NT2/D1 (cell line): Measurements from ENCODE around the gene ISOC2.

ENCODE experiments used
- DNase-seq: peaks from one replicate; pipeline ENCODE4 v3.0.0-alpha.2; 2011; ENCODE audit warnings: low read depth, low spot score
- H3K27me3 ChIP-seq: 2 replicates; pipeline ENCODE4 v1.6.0; 2011; ENCODE audit warnings: mild to moderate bottlenecking; ENCODE audit not compliant: insufficient read length, insufficient read depth
- H3K36me3 ChIP-seq: 2 replicates; pipeline ENCODE4 v1.6.1; 2011; ENCODE audit warnings: mild to moderate bottlenecking, low read length, mixed read lengths; ENCODE audit not compliant: insufficient read depth, insufficient read length
- H3K4me1 ChIP-seq: 2 replicates; pipeline ENCODE4 v1.5.1; 2011; ENCODE audit not compliant: insufficient read depth, insufficient read length
- H3K4me3 ChIP-seq: 2 replicates; pipeline ENCODE4 v1.5.1; 2011; ENCODE audit warnings: low read depth; ENCODE audit not compliant: insufficient read length
- H3K9ac ChIP-seq: 2 replicates; pipeline ENCODE4 v1.6.0; 2011; ENCODE audit warnings: low read depth; ENCODE audit not compliant: insufficient read length
- H3K9me3 ChIP-seq: 2 replicates; pipeline ENCODE4 v1.5.1; 2011; ENCODE audit warnings: mild to moderate bottlenecking, low read length; ENCODE audit not compliant: insufficient read depth
- SUZ12 ChIP-seq: IDR thresholded peaks from 2 replicates; pipeline ENCODE4 v1.6.1; 2011; ENCODE audit not compliant: insufficient read length, insufficient read depth; ENCODE audit errors: extremely low read depth
- YY1 ChIP-seq: IDR thresholded peaks from 2 replicates; pipeline ENCODE4 v1.6.1; 2011; ENCODE audit not compliant: insufficient read length, insufficient read depth
- ZNF274 ChIP-seq: IDR thresholded peaks from 2 replicates; pipeline ENCODE4 v1.6.1; 2011; ENCODE audit warnings: mild to moderate bottlenecking, low read depth, low read length

Gene ISOC2

DNA sequence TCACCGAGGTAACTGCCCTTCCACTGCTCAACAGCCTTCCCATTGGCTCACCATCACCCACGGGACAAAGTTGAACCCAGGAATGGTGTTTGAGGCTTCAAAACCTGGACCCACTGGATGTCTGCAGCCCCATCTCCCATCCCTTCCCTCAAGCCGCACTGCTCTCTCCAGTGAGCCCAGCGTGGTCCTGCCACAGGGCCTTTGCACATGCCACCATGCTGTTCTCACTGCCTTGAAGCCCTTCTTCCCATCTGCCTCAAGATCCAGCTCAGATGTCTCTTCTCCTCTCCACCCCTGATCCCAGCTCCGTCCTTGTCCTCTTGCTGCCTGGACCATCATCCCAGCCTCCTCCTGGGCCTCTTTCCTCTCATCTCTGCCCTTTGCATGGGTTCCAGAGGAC lies 22.4 kb downstream of the ISOC2 start:
- no peaks in the 10 kb centered on the region for H3K9me3 ChIP-seq
- no peak for DNase-seq
- H3K27me3 ChIP-seq: peaks cover 86% of the 10 kb centered on the region
- no peak overlapping the region for H3K4me3 ChIP-seq
- TF ChIP-seq SUZ12 (no peak), YY1 (no peak), ZNF274 (no peak)
- H3K4me1 ChIP-seq: peaks cover 8% of the 10 kb centered on the region
- no peak overlapping the region for H3K9ac ChIP-seq
- H3K36me3 ChIP-seq: no peaks in the 10 kb centered on the region

DNA sequence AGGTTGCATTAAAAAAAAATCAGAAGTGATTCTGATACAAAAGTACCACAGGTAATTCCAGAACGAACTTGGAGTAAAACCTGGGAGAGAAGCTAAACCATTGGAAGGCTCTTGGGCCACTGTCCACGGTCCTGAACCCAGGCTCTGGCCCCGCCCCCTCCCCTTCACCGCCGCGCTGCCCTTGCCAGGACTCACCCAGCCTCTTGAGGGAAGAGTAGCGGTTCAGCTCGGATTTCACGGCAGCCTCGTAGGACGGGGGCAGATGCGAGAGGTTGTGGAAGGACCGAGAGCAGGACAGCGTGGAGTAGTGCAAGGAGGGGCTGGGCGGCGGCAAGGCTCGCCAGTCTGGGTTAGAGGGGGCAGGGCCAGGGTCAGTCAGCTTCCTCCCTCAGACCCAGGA lies 24.0 kb downstream of the ISOC2 start:
- Histone ChIP-seq H3K4me1 (peaks cover 8% of the 10 kb centered on the region), H3K36me3 (no peaks in the 10 kb centered on the region), H3K27me3 (peaks cover 71% of the 10 kb centered on the region)

DNA sequence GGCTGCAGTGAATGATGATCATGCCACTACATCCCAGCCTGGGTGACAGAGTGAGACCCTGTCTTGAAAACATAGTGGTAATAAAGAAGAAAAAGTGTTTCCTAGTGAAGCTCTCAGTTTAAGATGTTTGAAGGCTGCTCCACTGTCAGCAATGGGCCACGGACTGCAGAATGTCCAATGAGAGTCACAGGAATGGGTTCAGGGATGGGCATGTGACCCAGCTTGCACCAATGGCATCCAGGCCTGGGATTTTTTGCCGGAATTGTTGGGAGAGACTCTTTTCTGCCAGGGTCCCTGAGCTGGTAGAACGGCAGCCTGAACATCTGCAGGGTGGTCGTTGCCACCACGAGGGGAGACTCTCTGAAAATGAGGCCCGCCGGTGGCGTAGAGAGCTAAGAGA lies 24.6 kb downstream of the ISOC2 start:
- no peak overlapping the region for H3K4me3 ChIP-seq
- H3K9ac ChIP-seq: no peak overlapping the region
- no peaks in the 10 kb centered on the region for H3K36me3 ChIP-seq
- no peak for DNase-seq
- peaks cover 8% of the 10 kb centered on the region for H3K4me1 ChIP-seq
- H3K9me3 ChIP-seq: no peaks in the 10 kb centered on the region
- TF ChIP-seq SUZ12: no peak
- no peak for TF ChIP-seq ZNF274
- no peak for TF ChIP-seq YY1
- peaks cover 68% of the 10 kb centered on the region for H3K27me3 ChIP-seq

More for the DNA sequence above, 24.0 kb downstream of the ISOC2 start:
- peak; percentile 61 for DNase-seq
- no peak overlapping the region for H3K4me3 ChIP-seq
- no peak overlapping the region for H3K9ac ChIP-seq
- TF ChIP-seq SUZ12: no peak
- TF ChIP-seq YY1: no peak
- TF ChIP-seq ZNF274: no peak
- no peaks in the 10 kb centered on the region for H3K9me3 ChIP-seq

DNA sequence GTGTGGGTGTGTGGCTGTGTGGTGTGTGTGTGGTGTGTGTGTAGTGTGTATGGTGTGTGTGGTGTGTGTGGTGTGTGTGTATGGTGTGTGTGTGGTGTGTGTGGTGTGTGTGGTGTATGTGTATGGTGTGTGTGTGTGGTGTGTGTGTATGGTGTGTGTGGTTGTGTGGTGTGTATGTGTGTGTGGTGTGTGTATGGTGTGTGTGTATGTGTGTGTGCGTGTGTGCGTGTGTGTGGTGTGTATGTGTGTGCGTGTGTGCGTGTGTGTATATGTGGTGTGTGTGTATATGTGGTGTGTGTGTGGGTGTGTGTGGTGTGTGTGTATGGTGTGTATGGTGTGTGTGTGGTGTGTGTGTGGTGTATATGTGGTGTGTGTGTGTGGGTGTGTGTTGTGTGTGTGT lies 26.4 kb downstream of the ISOC2 start:
- Histone ChIP-seq H3K9ac (no peak overlapping the region), H3K4me3 (no peak overlapping the region), H3K9me3 (no peaks in the 10 kb centered on the region; the same call in 1 of the 2 replicates), H3K4me1 (peaks cover 5% of the 10 kb centered on the region), H3K27me3 (peaks cover 52% of the 10 kb centered on the region), H3K36me3 (no peaks in the 10 kb centered on the region)
- TF ChIP-seq YY1 (no peak), ZNF274 (no peak), SUZ12 (no peak)
- no peak for DNase-seq

- Histone ChIP-seq H3K4me1 (peaks cover 4% of the 10 kb centered on the region), H3K9me3 (no peaks in the 10 kb centered on the region; the same call in 1 of the 2 replicates), H3K4me3 (no peak overlapping the region), H3K9ac (no peak overlapping the region), H3K27me3 (peaks cover 46% of the 10 kb centered on the region), H3K36me3 (no peaks in the 10 kb centered on the region)
- TF ChIP-seq ZNF274 (no peak), YY1 (no peak), SUZ12 (no peak)
- no peak for DNase-seq
Measured at GRCh38 chr19:55434356-55434919, 27.0 kb downstream of the ISOC2 start.

- no peak for DNase-seq
- Histone ChIP-seq H3K4me1 (peaks cover 5% of the 10 kb centered on the region), H3K9me3 (no peaks in the 10 kb centered on the region; the same call in 1 of the 2 replicates), H3K36me3 (no peaks in the 10 kb centered on the region), H3K4me3 (no peak overlapping the region), H3K27me3 (peaks cover 35% of the 10 kb centered on the region), H3K9ac (no peak overlapping the region)
- TF ChIP-seq ZNF274: no peak
- no peak for TF ChIP-seq SUZ12
- no peak for TF ChIP-seq YY1
Measured at GRCh38 chr19:55433292-55433691, 28.1 kb downstream of the ISOC2 start.

GRCh38 chr19:55432241-55432959 lies 29.0 kb downstream of the ISOC2 start:
- peaks cover 2% of the 10 kb centered on the region for H3K4me1 ChIP-seq
- no peaks in the 10 kb centered on the region; the same call in 1 of the 2 replicates for H3K9me3 ChIP-seq
- DNase-seq: no peak
- H3K9ac ChIP-seq: no peak overlapping the region
- H3K27me3 ChIP-seq: peaks cover 26% of the 10 kb centered on the region
- no peak overlapping the region for H3K4me3 ChIP-seq
- no peak for TF ChIP-seq YY1
- no peak for TF ChIP-seq SUZ12
- no peak for TF ChIP-seq ZNF274
- H3K36me3 ChIP-seq: no peaks in the 10 kb centered on the region

DNA sequence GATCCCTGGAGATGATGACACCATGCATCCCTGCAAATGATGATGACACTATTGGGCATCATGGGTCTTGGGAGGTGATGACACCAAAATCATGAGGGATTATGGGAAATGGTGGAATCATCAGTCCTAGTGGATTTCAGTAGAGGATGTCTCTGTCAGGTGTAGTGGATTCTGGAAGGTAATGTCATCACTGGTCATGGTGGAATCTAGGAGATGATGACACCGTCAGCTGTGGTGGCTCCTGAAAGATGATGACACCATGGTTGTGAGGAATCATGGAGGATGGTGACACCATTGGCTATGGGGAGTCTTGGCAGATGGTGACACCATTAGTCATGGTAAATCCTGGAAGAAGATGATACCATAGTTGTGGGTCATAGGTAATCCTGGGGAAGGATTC lies 30.3 kb downstream of the ISOC2 start:
- Histone ChIP-seq H3K36me3 (no peaks in the 10 kb centered on the region), H3K9ac (no peak overlapping the region), H3K4me1 (peaks cover 2% of the 10 kb centered on the region), H3K9me3 (no peaks in the 10 kb centered on the region; the same call in 1 of the 2 replicates), H3K4me3 (no peak overlapping the region), H3K27me3 (peaks cover 18% of the 10 kb centered on the region)
- DNase-seq: no peak
- TF ChIP-seq YY1 (no peak), ZNF274 (no peak), SUZ12 (no peak)
